AG04449 (cell line): ENCODE results near the gene OXLD1.
A peak's percentile ranks its signal among the peaks of the same experiment; 100 is the strongest.

Experiments
- CTCF ChIA-PET: fragments of 350-600 bp; formaldehyde crosslinking; extraction: SDS; loops from one replicate; lab custom pipeline; 2021; ENCODE audit warnings: antibody characterized with exemption; lab: Yijun Ruan, JAX
- POLR2A ChIA-PET: fragments of 400-600, 350-600 bp; formaldehyde crosslinking; extraction: SDS; loops from one replicate; lab custom pipeline; 2020; ENCODE audit warnings: antibody characterized with exemption, inconsistent platforms; lab: Yijun Ruan, JAX
- DNase-seq: peaks from one replicate; pipeline ENCODE4 v3.0.0-alpha.2; 2010; ENCODE audit warnings: low read depth, low spot score
- H3K4me3 ChIP-seq: 2 replicates; pipeline ENCODE4 v1.5.1; 2011; ENCODE audit warnings: low read depth, mild to moderate bottlenecking, control low read depth, low read length
- TF ChIP-seq, protein P1 (sequence below): IDR thresholded peaks from one replicate; pipeline ENCODE4 v1.5.1; 2011; ENCODE audit warnings: mild to moderate bottlenecking, moderate library complexity, low read length, control low read depth, inconsistent platforms; ENCODE audit not compliant: insufficient read depth; ENCODE audit errors: missing control alignments

Gene OXLD1

DNA sequence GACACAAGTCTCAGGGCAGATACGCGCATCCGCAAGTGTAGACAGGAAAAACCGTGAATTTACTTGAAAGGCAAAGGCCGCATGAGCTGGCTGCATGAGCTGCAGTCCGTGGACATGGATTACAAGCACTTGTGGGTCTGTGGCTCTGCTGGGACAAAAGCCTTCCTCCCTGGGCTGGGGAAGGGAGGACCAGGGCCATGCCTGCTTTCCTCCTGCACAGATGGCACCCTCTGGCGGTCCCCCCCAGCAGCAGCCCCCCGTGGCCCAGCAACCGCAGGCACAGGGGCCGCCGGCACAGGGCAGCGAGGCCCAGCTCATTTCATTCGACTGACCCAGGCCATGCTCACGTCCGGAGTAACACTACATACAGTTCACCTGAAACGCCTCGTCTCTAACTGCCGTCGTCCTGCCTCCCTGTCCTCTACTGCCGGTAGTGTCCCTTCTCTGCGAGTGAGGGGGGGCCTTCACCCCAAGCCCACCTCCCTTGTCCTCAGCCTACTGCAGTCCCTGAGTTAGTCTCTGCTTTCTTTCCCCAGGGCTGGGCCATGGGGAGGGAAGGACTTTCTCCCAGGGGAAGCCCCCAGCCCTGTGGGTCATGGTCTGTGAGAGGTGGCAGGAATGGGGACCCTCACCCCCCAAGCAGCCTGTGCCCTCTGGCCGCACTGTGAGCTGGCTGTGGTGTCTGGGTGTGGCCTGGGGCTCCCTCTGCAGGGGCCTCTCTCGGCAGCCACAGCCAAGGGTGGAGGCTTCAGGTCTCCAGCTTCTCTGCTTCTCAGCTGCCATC lies 35.1 kb upstream of the OXLD1 start:
- no peak for DNase-seq
- ChIA-PET CTCF (interaction anchor here (0.9 to 1.2 kb wide), 2 partner anchors 10 to 17 kb away, joined by 3 read pairs; no protein-coding TSS in a partner anchor), POLR2A (interaction anchor here (0.8 to 1.9 kb wide), 5 partner anchors 14 to 196 kb away, joined by 3 to 26 read pairs (median 3); partner anchors contain the start of genes ARL16 and HGS)
- TF ChIP-seq, protein P1, sequence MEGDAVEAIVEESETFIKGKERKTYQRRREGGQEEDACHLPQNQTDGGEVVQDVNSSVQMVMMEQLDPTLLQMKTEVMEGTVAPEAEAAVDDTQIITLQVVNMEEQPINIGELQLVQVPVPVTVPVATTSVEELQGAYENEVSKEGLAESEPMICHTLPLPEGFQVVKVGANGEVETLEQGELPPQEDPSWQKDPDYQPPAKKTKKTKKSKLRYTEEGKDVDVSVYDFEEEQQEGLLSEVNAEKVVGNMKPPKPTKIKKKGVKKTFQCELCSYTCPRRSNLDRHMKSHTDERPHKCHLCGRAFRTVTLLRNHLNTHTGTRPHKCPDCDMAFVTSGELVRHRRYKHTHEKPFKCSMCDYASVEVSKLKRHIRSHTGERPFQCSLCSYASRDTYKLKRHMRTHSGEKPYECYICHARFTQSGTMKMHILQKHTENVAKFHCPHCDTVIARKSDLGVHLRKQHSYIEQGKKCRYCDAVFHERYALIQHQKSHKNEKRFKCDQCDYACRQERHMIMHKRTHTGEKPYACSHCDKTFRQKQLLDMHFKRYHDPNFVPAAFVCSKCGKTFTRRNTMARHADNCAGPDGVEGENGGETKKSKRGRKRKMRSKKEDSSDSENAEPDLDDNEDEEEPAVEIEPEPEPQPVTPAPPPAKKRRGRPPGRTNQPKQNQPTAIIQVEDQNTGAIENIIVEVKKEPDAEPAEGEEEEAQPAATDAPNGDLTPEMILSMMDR: no peak
- H3K4me3 ChIP-seq: peak overlapping the region; percentile 86

DNA sequence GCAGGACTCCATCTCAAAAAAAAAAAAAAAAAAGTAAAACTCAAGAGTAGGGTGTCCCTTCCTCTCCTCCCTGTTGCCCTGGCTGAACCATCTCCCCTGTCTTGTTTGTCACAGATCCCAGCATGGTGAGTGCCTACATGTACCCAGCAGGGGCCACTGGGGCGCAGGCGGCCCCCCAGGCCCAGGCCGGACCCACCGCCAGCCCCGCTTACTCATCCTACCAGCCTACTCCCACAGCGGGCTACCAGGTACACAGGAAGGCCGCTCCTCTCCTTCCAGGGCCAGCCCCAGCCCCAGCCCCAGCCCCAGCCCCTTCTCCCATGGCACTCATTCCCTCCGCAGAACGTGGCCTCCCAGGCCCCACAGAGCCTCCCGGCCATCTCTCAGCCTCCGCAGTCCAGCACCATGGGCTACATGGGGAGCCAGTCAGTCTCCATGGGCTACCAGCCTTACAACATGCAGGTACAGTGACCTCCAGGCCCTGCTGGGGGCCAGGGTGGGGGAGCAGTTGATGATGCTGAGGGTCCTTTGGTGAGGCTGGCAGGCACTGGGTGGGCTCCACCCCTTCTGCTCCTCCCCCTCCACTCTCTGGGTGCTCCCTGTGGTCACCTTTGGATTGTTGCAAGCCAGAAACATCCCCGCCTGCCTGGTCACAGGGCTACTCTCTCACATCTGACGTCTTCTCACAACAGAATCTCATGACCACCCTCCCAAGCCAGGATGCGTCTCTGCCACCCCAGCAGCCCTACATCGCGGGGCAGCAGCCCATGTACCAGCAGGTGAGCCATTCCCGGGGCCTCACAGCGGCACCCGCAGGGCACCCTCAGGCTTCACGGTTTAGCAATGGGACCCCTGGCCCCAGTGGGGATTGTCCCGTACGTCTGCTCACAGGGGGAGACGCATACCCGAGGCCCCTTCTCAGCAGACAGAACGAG lies 34.2 kb upstream of the OXLD1 start:
- ChIA-PET CTCF (interaction anchor here (1.2 kb wide), 1 partner anchor 11 kb away, joined by 3 read pairs; no protein-coding TSS in a partner anchor), POLR2A (interaction anchor here (0.8 kb wide), 2 partner anchors 17 to 197 kb away, joined by 3 read pairs; partner anchors contain the start of genes ARL16 and HGS)
- no peak overlapping the region for H3K4me3 ChIP-seq
- no peak for DNase-seq
- TF ChIP-seq, protein P1: no peak

DNA sequence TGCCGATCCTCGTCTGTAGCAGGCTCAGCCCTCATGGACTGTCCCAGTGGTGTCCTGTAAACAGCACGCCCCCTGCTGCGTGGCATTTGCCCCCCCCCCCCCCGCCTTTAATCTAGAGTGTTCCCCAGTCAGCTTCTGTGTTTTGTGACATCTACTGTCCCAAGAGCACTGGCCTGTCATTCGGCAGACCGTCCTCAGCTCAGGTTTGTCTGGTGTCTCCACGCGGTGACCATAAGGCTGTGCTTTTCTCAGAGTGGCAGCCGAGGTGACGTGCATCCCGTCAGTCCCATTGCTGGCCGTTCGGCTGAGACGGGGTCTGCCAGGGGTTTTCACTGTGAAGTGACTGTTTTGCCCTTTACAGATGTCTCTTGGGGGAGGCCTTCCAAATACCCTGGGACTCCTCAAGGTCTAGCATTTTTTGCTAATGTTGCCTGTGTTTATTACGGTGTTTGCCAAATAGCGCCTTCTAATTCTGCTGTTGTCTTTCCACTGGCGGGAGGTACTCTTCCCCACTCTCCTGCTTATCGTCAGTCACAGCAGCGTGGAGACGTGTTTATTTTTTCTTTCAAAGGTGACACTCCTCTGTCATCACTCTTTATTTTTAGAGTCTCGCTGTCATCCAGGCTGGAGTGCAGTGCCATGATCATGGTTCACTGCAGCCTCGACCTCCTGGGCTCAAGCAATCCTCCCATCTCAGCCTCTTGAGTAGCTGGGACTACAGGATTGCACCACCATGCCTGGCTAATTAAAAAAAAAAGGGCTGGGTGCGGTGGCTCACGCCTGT lies 31.0 kb upstream of the OXLD1 start:
- no peak overlapping the region for H3K4me3 ChIP-seq
- ChIA-PET CTCF (no interaction called here), POLR2A (interaction anchor here (1.8 kb wide), 1 partner anchor 12 kb away, joined by 6 read pairs; no protein-coding TSS in a partner anchor)
- TF ChIP-seq, protein P1: no peak
- DNase-seq: no peak

DNA sequence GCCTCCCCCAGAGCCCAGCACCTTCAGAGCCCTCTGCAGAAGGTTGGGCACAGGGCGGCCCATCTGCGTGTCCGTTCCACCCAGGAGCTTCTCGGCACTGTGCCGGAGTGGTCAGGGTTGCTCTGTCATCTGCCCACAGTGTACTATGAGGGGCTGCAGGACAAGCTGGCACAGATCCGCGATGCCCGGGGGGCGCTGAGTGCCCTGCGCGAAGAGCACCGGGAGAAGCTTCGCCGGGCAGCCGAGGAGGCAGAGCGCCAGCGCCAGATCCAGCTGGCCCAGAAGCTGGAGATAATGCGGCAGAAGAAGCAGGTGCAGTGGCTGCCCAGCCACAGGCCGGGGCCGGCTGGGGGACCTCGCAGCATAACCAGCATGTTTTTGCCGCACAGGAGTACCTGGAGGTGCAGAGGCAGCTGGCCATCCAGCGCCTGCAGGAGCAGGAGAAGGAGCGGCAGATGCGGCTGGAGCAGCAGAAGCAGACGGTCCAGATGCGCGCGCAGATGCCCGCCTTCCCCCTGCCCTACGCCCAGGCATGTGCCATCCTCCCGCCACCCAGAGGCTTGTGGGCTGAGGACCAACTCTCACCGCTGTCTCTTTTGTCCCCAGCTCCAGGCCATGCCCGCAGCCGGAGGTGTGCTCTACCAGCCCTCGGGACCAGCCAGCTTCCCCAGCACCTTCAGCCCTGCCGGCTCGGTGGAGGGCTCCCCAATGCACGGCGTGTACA lies 30.0 kb upstream of the OXLD1 start:
- no peak for DNase-seq
- TF ChIP-seq, protein P1: no peak
- H3K4me3 ChIP-seq: no peak overlapping the region
- CTCF ChIA-PET: no interaction called here
- POLR2A ChIA-PET: interaction anchor here (1.6 kb wide), 1 partner anchor 12 kb away, joined by 5 read pairs; the partner anchor contains the start of gene HGS

DNA sequence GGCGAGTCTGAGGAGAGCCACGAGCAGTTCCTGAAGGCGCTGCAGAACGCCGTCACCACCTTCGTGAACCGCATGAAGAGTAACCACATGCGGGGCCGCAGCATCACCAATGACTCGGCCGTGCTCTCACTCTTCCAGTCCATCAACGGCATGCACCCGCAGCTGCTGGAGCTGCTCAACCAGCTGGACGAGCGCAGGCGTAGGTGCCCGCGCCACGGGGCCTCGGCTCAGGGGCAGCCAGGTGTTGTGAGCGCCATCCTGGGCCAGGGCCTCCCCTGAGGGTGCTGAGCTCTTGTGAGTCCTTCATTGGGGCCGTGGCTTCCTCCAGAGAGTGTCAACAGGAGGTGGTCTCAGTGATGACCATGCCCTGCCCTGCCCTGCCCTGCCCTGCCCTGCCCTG lies 29.4 kb upstream of the OXLD1 start:
- no peak overlapping the region for H3K4me3 ChIP-seq
- ChIA-PET POLR2A (interaction anchor here (0.7 to 1.6 kb wide), 2 partner anchors 11 to 29 kb away, joined by 3 to 5 read pairs; partner anchors contain the start of genes CCDC137, HGS and OXLD1), CTCF (no interaction called here)
- DNase-seq: no peak
- TF ChIP-seq, protein P1: no peak
